Loucy (cell line): Measurements from ENCODE around the gene DAG1.

Source experiments
- EZH2phosphoT487 ChIP-seq: fragments of 200-600 bp; IDR thresholded peaks from 2 replicates; pipeline ENCODE4 v1.6.1; 2018; ENCODE audit warnings: antibody characterized with exemption, mild to moderate bottlenecking, moderate library complexity, borderline replicate concordance
- TF ChIP-seq, protein P1 (sequence below): fragments of 200-600 bp; sonication (generic); conservative IDR thresholded peaks from 2 replicates; pipeline ENCODE4 v1.5.1; 2014; ENCODE audit warnings: mild to moderate bottlenecking, antibody characterized with exemption, low read length

DNA sequence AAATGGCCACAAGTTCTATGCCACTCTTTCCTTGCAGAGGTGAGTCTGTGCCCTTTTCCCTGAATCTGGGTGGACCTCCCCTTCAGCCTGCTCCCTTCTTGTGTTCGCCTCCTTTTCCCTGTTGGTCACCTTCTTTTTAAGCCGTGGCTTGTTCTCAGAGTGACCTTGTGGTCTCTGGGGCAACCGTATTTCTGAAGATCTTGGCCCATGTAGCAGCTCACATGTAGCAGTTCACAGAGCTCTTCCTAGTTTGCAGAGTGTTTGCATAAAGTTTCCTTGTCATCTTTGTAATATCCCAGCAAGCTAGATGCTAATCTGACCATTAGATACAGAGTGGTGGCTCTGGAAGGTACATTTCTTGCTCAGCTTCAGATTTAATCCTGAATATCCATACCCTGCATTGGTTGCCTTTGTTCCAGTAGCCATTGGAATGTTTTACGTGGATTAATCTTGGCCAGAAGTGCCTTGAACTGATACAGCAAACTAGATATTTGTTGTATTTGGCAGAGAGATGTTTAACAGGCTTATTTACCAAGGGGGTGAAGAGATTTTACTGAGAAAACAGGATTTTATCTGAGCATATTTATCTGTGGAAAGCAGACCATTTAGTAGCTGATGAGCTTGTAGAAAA lies 43.5 kb downstream of the DAG1 start:
- TF ChIP-seq, protein P1, sequence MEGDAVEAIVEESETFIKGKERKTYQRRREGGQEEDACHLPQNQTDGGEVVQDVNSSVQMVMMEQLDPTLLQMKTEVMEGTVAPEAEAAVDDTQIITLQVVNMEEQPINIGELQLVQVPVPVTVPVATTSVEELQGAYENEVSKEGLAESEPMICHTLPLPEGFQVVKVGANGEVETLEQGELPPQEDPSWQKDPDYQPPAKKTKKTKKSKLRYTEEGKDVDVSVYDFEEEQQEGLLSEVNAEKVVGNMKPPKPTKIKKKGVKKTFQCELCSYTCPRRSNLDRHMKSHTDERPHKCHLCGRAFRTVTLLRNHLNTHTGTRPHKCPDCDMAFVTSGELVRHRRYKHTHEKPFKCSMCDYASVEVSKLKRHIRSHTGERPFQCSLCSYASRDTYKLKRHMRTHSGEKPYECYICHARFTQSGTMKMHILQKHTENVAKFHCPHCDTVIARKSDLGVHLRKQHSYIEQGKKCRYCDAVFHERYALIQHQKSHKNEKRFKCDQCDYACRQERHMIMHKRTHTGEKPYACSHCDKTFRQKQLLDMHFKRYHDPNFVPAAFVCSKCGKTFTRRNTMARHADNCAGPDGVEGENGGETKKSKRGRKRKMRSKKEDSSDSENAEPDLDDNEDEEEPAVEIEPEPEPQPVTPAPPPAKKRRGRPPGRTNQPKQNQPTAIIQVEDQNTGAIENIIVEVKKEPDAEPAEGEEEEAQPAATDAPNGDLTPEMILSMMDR = no peak
- TF ChIP-seq EZH2phosphoT487 = no peak
